A673 (cell line): ENCODE results near the gene EGFR. TPM values are rescaled to one million over a fixed set of nuclear protein-coding genes. Genes with fewer than 3 reads are reported as not detected.

ENCODE experiments used
- BruUV-seq: library from RNA; stranded (reverse); fragments of 400-500 nt; replicated peaks from 2 replicates; lab custom pipeline; 2021; lab: Mats Ljungman, UMichigan
- CTCF ChIA-PET: fragments of 300-600 bp; sonication (Branson Sonifier 250); formaldehyde crosslinking; loops from one replicate; lab custom pipeline; 2022; ENCODE audit warnings: antibody characterized with exemption; lab: Charles Lee
- POLR2A ChIA-PET: fragments of 300-600 bp; sonication (Branson Sonifier 250); formaldehyde crosslinking; loops from one replicate; lab custom pipeline; 2022; ENCODE audit warnings: antibody characterized with exemption; ENCODE audit not compliant: low non-redundant PET; lab: Charles Lee
- DNase-seq: peaks from one replicate; pipeline ENCODE4 v3.0.0-alpha.2; 2015; ENCODE audit warnings: low spot score
- H3K27ac ChIP-seq: fragments of 200-600 bp; sonication (generic); 2 replicates; pipeline ENCODE4 v1.5.1; 2016; ENCODE audit warnings: mixed run types, low read depth, mild to moderate bottlenecking, mixed read lengths, antibody characterized with exemption, low read length; ENCODE audit not compliant: poor library complexity, severe bottlenecking
- H3K27me3 ChIP-seq: fragments of 200-600 bp; sonication (generic); replicated peaks from 2 replicates; pipeline ENCODE4 v1.6.1; 2017; ENCODE audit warnings: mixed run types, low read depth, mild to moderate bottlenecking, mixed read lengths, antibody characterized with exemption, low read length; ENCODE audit not compliant: insufficient read depth, poor library complexity
- H3K36me3 ChIP-seq: fragments of 200-600 bp; sonication (generic); 2 replicates; pipeline ENCODE4 v1.6.1; 2016; ENCODE audit warnings: mixed run types, mild to moderate bottlenecking, mixed read lengths, antibody characterized with exemption, low read length; ENCODE audit not compliant: insufficient read depth, poor library complexity, severe bottlenecking
- H3K4me1 ChIP-seq: fragments of 200-600 bp; sonication (generic); 2 replicates; pipeline ENCODE4 v1.6.1; 2017; ENCODE audit warnings: mixed run types, mild to moderate bottlenecking, mixed read lengths, antibody characterized with exemption, low read length; ENCODE audit not compliant: insufficient read depth, poor library complexity, severe bottlenecking
- H3K4me3 ChIP-seq: fragments of 200-600 bp; sonication (generic); 2 replicates; pipeline ENCODE4 v1.5.1; 2016; ENCODE audit warnings: low read depth, mixed run types, mild to moderate bottlenecking, mixed read lengths, low read length; ENCODE audit not compliant: poor library complexity, severe bottlenecking
- H3K9me3 ChIP-seq: fragments of 200-600 bp; sonication (generic); 2 replicates; pipeline ENCODE4 v1.6.1; 2016; ENCODE audit warnings: mixed run types, low read depth, mild to moderate bottlenecking, mixed read lengths, antibody characterized with exemption, low read length; ENCODE audit not compliant: poor library complexity, severe bottlenecking
- EZH2 ChIP-seq: fragments of 200-600 bp; sonication (generic); IDR thresholded peaks from 2 replicates; pipeline ENCODE4 v1.6.1; 2017; ENCODE audit warnings: borderline replicate concordance, low read depth, mild to moderate bottlenecking, mixed read lengths, antibody characterized with exemption, low read length; ENCODE audit not compliant: poor library complexity, severe bottlenecking
- intact Hi-C: fragments of 100-400 bp; cut with micrococcal nuclease; formaldehyde crosslinking; loops from one replicate; pipeline ENCODE4 v1.10.0; 2022; ENCODE audit not compliant: unreplicated experiment
- total RNA-seq: library from RNA; stranded (reverse); gene quantifications from 2 replicates; pipeline ENCODE4 v1.2.3, GENCODE V29; 2021
- TF ChIP-seq, protein P1 (sequence below): fragments of 300-800, 200-600 bp; sonication (generic); conservative IDR thresholded peaks from 2 replicates; pipeline ENCODE4 v1.5.1; 2017; ENCODE audit warnings: low read depth, mild to moderate bottlenecking, antibody characterized with exemption, low read length, moderate library complexity, mixed read lengths

Gene EGFR
- total RNA-seq, 1 experiment from 2014 or later = 0.84 TPM

DNA sequence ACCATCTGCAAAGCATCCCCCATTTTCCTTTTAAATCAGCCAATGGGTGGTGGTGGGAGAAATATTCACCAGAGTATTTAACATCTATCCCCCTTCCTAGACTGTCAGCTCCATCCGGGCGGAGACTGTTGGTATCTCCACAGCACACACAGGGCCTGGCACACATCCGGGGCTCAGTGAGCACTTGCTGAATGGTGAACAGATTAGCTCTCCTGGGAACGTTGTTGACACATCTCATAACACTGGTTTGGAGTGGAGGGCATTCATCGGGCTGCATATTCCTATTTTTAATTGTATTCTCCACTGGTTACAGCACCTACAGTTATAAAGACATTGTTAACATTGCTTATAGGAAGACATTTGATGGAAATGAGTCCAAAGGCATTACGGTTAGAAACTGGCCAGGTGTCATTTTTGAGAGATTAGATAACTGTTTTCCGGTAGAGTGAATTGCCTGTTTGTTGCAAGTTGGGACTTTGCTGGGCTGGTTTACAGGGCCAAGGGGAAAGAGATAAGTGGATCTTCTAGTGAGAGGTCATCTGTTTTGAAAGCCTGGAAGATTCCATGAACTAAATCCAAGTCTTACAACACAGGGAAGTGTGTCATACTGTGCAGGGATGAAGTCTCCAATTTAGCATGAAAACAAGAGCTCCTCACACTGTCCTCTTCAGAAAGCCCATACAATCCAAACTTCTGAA, 101.8 kb downstream of the EGFR start:
- ChIA-PET POLR2A (no interaction called here), CTCF (no interaction called here)
- Histone ChIP-seq H3K27me3 (no peaks in the 10 kb centered on the region), H3K9me3 (no peaks in the 10 kb centered on the region), H3K27ac (no peak overlapping the region), H3K4me1 (no peaks in the 10 kb centered on the region), H3K36me3 (no peaks in the 10 kb centered on the region), H3K4me3 (no peak overlapping the region)
- no peak for DNase-seq
- no peak for TF ChIP-seq EZH2
- TF ChIP-seq, protein P1, sequence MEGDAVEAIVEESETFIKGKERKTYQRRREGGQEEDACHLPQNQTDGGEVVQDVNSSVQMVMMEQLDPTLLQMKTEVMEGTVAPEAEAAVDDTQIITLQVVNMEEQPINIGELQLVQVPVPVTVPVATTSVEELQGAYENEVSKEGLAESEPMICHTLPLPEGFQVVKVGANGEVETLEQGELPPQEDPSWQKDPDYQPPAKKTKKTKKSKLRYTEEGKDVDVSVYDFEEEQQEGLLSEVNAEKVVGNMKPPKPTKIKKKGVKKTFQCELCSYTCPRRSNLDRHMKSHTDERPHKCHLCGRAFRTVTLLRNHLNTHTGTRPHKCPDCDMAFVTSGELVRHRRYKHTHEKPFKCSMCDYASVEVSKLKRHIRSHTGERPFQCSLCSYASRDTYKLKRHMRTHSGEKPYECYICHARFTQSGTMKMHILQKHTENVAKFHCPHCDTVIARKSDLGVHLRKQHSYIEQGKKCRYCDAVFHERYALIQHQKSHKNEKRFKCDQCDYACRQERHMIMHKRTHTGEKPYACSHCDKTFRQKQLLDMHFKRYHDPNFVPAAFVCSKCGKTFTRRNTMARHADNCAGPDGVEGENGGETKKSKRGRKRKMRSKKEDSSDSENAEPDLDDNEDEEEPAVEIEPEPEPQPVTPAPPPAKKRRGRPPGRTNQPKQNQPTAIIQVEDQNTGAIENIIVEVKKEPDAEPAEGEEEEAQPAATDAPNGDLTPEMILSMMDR = no peak
- no TSS peak for BruUV-seq
- intact Hi-C loops = no loop called here

DNA sequence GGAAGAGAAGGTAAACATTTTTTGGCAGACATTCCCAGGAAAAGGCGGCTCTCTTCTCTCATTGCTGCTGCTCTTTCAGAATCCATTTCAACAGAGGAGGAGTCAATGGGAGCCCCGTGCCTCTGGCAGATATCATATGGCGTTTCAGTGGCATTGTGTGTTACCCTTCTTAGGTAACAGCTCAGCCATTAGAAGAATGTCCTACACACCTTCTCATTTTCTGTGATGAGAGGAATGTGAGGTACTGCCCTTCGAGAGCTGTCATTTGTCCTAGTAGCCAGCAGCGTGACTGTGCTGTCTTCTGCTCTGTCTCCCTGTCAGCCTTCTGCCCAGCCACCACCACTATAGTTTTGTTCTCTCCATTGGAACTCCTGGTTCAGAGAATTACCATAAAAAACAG, 102.4 kb downstream of the EGFR start:
- H3K4me3 ChIP-seq = no peak overlapping the region
- H3K36me3 ChIP-seq = no peaks in the 10 kb centered on the region
- POLR2A ChIA-PET = no interaction called here
- no peak overlapping the region for H3K27ac ChIP-seq
- intact Hi-C loops = no loop called here
- no peak for DNase-seq
- CTCF ChIA-PET = no interaction called here
- H3K9me3 ChIP-seq = no peaks in the 10 kb centered on the region
- no peak for TF ChIP-seq EZH2
- TF ChIP-seq, protein P1 = no peak
- BruUV-seq = no TSS peak
- H3K27me3 ChIP-seq = no peaks in the 10 kb centered on the region
- no peaks in the 10 kb centered on the region for H3K4me1 ChIP-seq

- no peaks in the 10 kb centered on the region for H3K9me3 ChIP-seq
- POLR2A ChIA-PET = no interaction called here
- H3K27me3 ChIP-seq = no peaks in the 10 kb centered on the region
- intact Hi-C loops = no loop called here
- no peaks in the 10 kb centered on the region for H3K4me1 ChIP-seq
- no peak overlapping the region for H3K4me3 ChIP-seq
- H3K27ac ChIP-seq = no peak overlapping the region
- CTCF ChIA-PET = no interaction called here
- TF ChIP-seq, protein P1 = no peak
- TF ChIP-seq EZH2 = no peak
- H3K36me3 ChIP-seq = no peaks in the 10 kb centered on the region
- BruUV-seq = no TSS peak
- no peak for DNase-seq
Measured at GRCh38 chr7:55122263-55122662, 103.4 kb downstream of the EGFR start.
